HG02970 (cell line): ENCODE results near the gene SYTL2.
"Not testable (repeated sequence)": the region's sequence is repeated elsewhere in the genome, so short reads cannot be mapped to it uniquely, and the experiment has no call there.

Source experiments
- ATAC-seq: cut with Tn5 transposase; IDR thresholded peaks from one replicate; pipeline ENCODE4 v1.9.1; 2021; ENCODE audit warnings: mild to moderate bottlenecking, moderate library complexity, moderate number of reproducible peaks; ENCODE audit not compliant: unreplicated experiment, low FRiP score

The SYTL2 gene

DNA sequence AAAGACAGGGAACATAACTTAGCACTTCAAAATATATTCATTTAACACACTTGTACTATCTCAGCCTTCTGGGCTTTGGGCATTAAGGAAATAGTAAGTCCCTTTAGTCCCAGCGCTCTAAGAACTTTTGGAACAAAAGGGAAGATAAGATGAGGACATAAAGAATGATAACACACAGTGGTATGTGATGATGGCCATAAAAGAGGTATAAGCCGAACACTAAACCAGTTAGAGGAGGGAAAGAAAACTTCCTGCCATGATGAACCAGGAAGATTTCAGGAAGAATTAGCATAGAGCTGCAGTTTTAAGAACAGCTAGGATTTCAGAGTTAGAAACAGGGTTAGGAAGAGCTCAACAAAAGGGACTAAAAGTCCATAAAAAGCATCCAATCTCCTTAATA lies 11.8 kb downstream of the SYTL2 start:
- ATAC-seq: no peak

DNA sequence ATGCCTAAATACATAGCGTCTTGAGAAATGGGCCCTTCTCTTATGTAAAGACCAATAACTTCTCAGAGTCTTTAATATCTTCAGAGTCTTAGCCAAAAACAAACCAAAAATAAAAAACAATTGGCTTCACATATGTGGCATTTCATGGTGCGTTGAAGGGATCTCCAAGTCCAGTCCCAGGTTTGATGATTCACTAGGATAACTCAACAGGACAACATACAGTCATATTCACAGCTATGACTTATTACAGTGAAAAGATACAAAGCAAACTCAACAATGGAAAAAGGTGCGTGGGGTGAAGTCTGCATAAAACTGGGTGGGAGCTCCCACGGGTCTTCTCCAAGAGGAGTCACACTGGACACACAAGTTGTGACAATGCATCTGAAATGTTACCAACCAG lies 12.6 kb downstream of the SYTL2 start:
- no peak for ATAC-seq

DNA sequence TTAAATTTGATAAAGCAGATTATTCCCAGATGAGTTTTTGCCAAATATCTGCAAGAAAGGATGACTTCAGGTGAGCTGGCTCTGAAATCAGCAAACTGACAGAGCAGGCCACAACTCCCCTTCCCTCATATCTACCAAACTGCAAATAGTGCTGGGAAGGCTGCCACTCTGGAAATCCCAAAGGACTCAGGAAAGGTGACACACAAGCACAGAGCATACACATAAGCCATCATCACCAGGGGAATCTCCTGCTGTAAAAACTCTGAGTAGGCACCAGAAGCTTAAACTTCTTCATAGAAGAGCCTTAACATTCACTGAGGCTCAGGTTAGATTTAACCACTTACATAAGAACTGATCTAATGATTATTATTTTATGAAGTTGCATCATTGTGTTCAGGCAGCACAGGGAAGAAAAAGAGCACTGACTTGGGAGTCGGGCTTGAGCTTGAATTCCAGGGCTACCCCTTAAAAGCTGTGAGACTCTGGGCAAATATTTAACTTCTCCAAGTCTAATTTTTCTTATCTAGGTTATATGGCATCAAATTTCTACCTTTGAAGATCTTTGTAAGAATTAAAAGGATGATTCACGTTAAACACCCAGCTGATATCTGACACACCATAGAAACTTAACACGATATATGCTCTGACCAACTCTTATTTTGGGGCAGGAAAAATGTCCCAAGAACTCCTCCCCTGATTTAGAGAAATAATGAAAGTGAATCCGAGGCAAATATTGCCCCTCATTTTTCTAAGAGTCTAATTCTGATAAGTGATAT lies 15.0 kb downstream of the SYTL2 start:
- ATAC-seq: no peak

DNA sequence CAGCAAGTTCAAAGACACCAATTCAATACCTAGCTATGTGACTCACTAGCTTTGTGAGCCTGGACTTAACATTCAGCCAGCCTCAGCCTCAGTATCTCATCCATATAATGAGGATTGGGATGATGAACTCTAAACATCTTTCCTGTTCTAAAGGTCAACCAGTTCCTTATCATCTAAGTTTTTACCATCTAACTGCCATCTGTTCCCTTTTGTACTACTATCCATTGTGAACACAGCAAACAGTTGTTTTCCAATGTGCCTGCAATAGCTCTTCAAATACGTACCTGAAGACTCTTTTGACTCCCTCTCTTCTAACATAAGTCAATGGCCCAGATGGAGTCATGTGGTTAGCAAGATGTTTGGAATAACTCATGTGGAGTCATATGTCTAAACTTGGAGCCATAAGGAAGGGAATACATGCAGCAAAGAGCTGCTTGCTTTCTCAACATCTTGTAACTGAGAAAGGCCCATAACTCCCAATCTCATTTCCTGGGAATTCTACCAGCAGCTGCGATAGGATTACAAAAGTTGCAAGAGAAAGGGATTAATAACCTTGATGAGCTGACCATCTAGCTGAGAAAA lies 19.4 kb downstream of the SYTL2 start:
- ATAC-seq: no peak

DNA sequence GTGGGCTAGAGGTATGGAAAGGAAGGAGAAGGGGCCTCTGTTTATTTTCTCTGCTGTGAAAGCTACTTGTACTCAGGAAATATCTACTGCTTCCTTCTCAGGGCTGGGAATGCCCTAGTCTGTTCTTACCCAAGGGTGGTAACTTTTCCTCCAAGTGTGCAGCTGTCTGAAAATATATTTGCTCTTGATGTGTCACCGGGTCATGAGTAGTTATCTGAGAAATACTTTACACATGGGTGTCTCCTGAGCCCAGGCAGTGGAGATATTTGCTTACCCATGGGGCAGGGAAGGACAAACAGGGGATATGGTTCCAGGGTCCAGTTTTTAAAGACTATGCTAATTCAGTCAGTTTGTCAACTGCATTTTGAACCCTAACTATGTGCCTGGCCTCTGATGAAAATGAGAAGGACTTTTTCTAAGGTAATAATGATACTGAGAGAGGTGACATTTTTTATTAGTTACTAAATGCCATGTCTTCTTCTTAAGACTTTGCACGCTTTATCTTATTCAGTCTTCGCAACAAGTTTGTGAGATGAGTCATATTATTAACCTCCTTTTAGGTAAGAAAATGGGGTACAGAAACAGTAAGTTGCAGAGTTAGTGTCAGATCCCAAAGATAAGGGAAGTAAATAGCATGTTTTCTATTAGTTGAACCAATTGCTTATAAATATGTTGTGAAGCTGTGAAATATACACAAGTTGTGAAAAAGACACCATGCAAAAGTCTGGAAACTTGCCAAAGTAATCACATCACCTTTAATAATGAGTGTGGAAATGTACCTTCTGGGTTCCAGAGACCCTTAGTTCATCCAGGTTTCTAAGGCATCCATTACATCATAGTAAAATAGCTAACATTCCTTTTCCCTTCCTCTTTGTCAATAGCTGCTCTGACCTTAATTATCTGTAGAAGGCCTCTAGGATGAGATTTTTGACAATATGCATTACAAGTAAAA lies 22.9 kb downstream of the SYTL2 start:
- ATAC-seq: no peak

DNA sequence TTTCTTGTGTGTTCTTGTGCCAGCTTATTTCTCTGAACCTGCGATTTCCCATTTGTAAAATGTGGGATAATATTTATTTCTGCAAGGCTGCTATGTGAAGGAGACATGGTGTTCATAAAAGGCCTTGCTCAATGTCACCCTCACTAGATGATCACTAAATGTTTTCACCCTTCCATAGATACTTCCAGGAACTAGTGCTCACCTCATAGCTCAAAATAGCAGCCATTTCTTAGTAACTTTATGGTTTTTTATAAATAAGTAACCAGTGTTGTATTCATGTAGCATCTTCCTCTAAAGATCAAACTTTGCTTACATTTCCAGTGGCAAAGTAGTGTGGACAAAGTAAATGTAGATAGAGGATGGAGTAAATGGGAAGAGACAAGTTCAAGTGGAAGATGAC lies 23.8 kb downstream of the SYTL2 start:
- no peak for ATAC-seq

DNA sequence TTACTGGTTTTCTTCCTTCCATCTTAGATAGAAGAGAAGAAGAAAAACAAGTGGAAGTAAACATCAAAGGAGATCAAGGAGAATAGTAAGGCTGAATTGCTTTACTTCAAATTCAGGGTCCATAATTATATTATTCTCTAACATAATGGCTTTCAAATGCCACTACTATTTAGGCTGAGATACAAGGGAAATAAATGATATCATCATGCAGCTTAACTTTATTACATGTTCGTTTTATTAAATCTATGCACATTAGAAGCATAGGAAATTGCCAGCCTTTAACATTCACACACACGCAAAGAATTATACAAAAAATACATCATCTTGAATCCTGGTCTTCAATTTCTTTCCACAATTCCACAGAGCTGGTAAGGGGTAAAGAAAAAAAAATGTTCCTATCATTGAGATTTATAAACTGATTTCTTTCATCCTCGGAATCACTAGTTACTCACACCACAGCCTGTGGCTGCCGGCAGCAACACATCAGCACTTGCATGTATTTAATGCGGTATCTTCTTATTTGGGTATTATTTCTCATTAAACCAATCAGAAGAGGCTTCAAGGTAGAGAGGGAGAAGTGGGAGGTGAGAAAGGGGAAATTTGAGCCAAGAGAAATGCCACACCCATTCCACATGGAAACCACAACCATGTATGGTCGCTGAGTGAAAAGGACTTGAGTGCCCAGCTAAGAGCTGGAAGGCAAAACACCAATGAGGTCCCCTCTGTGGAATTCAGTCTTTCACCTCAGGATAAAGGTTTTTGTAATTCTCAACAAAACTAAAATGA lies 26.3 kb downstream of the SYTL2 start:
- ATAC-seq: no peak

DNA sequence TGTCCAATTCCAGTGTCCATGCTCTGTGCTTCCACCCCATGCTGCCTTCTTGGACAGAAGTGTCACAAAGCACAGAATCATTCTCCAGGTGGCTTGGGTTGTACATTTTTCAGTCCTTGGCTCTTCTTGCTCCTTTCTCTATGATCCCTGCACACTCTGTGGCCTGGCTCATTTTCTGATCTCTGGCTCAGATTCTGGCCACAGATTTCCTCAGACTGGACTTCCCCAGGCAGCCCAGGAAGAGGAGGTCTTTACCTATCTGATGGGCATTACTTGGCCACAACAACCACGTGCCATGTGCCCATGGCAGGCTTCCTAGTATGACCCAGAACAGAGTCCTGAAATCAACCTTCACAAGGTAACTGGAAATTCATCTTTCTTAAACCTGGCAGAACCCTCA lies 27.2 kb downstream of the SYTL2 start:
- ATAC-seq: no peak

DNA sequence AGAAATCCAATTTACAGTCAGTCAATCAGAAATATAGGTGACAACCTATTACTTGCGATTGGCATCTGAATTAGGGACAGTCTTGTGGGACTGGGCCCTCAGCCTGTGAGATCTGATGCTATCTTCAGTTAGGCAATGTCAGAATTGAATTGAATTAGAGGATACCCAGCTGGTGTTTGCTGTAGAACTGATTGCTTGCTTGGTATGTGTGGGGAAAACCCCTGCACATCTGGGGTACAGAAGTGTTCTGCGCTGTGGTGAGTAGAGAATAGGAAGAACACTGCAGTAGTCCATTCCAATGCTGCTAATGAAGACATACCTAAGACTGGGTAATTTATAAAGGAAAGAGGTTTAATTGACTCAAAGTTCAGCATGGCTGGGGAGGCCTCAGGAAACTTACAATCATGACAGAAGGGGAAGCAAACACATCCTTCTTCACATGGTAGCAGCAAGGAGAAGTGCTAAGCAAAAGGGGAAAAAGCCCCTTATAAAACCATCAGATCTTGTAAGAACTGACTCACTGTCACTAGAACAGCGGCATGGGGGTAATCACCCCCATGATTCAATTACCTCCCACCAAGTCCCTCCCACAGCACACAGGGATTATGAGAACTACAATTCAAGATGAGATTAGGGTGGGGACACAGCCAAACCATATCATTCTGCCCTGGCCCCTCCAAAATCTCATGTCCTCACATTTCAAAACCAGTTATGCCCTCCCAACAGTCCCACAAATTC lies 30.0 kb downstream of the SYTL2 start:
- ATAC-seq: not testable (repeated sequence)

DNA sequence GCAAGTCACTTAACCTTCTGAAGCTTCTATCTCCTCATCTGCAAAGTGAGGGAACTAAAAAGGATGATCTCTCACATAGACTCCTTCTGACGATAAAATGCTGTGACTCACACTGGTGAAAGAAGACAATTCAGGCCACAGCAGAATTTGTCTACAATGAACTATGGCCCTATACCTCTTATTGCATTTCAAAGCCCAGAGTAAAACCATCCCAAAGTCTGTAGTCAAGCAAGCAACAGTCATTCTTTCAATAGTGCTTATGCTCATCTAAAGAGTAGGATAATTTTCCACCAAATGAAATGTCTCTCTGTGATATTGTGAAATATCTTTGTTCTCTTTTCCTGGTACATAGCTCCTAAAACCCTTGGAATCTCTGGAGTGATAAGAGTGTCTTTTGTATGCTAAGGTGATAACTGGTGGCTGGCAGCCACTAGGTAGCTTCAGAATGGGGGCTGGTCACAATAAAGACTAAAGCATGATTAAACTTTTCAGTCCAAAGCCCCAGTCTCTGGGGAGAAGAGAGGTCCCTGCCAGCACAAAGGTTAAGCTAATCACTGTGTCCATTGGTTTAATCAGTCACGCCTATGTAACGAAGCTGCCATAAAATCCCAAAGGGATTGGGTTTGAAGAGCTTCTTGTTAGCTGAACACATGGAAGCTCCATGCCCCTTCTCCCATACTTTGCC lies 30.8 kb downstream of the SYTL2 start:
- ATAC-seq: no peak

DNA sequence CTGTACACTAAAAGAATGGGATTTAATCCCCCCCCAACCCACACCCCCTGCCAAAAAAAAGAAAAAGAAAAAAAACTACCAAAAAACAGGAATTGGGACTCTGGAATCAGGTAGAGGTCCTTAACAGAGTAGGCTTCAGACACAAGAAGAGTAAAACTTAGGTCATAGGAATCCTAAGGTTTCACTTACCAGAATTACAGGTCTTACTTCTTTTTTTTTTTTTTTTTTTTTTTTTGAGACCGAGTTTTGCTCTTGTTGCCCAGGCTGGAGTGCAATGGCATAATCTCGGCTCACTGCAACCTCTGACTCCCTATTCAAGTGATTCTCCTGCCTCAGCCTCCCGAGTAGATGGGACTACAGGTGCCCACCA lies 33.4 kb downstream of the SYTL2 start:
- ATAC-seq: not testable (repeated sequence)

DNA sequence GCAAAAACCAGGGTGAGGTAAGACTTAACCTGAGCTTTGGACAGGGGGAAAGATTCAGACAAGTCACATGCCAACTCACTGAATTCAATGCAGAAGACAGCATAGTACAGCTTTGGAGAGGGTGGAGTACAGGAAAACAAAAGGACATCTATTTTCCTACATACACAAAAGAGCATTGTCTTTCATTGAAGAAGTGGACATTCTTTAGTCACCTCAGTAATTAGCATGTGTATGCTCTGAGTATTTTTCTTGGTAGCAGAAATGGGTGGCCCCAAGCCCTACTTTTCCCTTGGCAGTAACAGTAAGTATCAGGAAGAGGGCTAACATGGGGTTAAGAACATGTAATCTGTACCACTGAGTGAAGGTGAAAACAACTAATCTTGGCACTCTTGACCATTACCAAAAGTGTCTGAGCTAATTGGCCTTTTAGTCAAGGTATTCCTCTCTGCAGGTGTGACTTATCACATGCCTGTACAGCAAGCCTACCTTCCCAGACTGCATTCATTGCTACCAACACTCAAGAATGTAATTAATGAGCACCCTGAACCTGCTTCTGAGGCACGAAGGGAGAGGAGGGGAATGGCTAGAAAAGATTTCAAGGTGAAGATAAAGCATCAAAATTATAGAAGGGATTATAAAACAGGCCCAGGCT lies 33.9 kb downstream of the SYTL2 start:
- ATAC-seq: no peak

DNA sequence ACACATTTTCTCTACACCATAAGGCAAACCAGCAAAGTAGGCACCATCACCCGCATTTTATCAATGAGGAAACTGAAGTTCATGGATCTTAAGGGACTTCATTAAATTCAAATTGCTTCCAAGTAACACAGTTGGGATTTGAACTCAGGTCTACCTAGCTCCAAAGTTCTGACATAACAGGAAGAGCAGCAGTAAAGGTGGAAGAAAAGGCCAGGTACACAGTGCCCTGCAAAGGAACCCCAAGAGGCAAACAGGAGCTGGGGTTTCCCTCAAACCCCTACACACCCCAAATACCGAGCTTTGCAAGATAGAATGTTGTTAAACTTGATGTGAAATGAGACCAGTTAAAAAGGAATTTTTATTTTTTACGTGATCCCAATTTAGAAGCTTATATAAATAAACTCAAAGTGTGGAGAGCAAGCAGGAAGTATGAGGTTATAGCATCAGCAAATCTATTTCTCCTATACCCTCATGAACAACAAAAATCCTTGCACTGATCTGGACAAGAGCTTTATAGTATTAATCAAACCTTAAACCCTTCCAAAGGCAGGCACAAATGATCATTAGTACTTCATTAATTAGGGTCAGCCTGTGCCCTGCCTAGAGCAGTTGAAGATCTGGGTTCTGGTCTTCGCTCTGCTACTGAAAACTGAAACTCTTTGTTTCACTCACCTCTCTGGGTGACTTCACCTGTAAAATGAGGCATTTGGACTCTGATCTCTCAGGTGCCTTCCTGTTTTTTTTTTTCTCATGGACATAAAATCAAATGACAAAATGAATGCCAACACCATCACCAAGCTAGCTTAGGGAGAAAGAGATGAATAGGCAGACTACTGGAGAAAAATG lies 36.5 kb downstream of the SYTL2 start:
- ATAC-seq: no peak

DNA sequence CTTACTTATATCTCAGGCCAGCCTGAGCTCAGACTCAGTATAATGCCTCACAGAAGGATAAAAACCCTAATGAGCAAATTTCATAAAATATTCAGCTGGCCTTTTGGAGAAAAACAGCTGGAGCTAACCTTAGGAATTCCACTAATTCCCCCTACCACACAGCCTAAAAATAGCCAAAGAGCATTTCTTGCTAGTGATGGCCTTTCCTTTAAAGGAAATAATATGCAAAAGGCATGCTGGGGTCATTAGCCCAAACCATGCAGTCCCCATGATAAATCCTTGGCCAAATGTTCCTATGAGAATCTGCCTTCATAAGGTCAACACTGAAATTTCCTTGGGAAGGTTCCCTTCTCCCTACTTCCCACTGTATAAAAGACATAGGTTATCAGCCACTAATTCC lies 38.2 kb downstream of the SYTL2 start:
- no peak for ATAC-seq

DNA sequence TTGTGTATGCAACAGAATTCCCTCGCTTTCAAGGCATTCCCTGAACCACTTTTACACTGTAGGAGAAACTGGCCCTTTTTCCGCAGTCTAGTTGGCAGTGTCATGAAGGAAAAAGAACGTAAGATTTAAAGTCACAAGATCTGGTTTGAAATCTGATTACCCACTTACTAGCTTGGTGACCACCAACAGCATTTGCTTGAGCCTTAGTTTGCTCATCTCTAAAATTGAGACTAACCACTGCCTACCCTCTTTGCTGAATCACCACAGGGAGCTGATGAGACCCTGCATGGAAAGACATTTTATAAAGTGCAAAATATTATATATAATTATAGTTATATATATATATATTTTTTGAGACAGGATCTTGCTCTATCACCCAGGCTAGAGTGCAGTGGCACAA lies 39.4 kb downstream of the SYTL2 start:
- ATAC-seq: no peak

DNA sequence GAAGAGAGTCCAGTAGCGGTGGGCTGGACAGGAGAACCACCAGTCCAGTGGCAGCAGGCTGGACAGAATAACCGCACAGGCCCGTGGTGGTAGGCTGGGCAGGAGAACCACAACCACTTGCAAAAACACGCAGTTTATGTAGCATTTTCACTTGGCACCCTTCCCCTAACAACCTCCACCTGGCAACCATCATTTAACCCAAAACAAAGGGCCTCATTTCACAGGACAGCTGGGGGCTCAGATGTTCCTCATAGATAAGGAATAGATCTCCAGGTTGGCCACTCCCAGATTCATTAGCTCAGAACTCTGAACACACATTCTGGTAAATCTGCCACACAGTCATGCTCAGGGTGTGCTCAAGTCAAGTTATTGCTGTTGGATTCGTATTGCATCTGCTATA lies 41.2 kb downstream of the SYTL2 start:
- no peak for ATAC-seq

DNA sequence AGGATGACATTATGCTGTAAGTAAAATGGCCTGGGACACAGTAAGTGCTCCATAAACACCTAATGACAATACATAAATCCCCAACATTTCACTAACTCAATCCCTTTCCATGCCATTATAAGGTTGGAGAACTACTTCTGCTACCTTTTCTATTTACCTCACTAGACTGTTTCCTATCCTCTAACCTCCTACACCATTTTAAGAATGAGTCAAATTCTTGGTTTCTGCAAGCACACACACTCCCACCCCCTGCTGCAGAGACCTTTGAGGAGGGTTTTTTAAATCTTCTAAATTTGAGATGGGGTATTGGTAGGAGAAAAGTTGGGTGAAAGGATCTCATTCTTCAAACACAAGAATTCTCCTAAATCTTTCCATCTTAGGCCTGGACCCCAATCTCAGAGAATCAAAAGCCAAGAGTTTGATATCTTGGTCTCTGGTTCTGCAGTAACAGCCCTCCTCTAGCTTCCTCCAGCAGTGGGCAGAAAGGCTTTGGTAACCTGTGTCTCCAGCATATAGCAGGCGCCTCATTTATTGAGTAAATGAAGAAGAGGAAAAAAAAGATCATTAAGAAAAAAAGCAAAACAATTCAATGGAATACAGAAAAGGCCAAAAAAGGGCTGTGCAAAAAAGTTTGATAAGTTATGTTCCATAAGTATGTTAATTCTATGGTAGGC lies 42.3 kb downstream of the SYTL2 start:
- ATAC-seq: no peak
